Neural progenitor cell (in vitro differentiated cells): Measurements from ENCODE around the gene GAGE12J.
"Not testable (repeated sequence)": the region's sequence is repeated elsewhere in the genome, so short reads cannot be mapped to it uniquely, and the experiment has no call there.

ENCODE experiments used
- EZH2 ChIP-seq: fragments of 200-600 bp; sonication (generic); IDR thresholded peaks from 2 replicates; pipeline ENCODE4 v1.6.1; 2017; ENCODE audit warnings: antibody characterized with exemption, mild to moderate bottlenecking, moderate library complexity
- TF ChIP-seq, protein P1 (sequence below): fragments of 200-600 bp; sonication (generic); IDR thresholded peaks from 2 replicates; pipeline ENCODE4 v1.5.1; 2017; ENCODE audit warnings: antibody characterized with exemption, mild to moderate bottlenecking

DNA sequence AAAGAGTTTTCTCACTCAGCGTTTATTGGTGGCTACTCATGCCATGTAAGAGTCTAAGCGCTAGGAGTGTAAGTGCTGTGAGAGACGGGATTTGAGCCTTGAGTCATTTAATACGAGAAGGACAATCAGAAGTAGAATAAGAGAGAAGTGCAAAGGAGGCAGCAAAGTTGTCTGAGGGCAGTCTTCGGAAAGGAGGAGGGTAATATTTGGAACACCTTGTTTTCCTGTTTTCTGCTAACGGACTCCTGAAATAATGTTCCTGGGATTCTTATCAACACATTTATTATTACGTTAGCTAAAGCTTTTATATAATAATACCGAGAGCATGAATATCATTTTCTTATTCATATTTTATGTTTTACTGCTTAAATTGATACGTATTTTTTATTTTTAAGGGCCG lies 23.6 kb downstream of the GAGE12J start:
- TF ChIP-seq, protein P1, sequence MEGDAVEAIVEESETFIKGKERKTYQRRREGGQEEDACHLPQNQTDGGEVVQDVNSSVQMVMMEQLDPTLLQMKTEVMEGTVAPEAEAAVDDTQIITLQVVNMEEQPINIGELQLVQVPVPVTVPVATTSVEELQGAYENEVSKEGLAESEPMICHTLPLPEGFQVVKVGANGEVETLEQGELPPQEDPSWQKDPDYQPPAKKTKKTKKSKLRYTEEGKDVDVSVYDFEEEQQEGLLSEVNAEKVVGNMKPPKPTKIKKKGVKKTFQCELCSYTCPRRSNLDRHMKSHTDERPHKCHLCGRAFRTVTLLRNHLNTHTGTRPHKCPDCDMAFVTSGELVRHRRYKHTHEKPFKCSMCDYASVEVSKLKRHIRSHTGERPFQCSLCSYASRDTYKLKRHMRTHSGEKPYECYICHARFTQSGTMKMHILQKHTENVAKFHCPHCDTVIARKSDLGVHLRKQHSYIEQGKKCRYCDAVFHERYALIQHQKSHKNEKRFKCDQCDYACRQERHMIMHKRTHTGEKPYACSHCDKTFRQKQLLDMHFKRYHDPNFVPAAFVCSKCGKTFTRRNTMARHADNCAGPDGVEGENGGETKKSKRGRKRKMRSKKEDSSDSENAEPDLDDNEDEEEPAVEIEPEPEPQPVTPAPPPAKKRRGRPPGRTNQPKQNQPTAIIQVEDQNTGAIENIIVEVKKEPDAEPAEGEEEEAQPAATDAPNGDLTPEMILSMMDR, result not testable (repeated sequence)
- not testable (repeated sequence) for TF ChIP-seq EZH2
